IMR-90 (cell line): ENCODE results near the gene PTX4. TPM values are rescaled to one million over a fixed set of nuclear protein-coding genes. Genes with fewer than 3 reads are reported as not detected.

Experiments used
- ATAC-seq: fragments of 200-7000 bp; cut with Tn5 transposase; 2 replicates; pipeline ENCODE4 v1.9.1; 2020; ENCODE audit warnings: low read depth, mild to moderate bottlenecking, moderate library complexity
- BruUV-seq: library from RNA; stranded (reverse); fragments of 400-500 nt; replicated peaks from 2 replicates; lab custom pipeline; 2021; lab: Mats Ljungman, UMichigan
- CTCF ChIA-PET: fragments of 300-600 bp; formaldehyde crosslinking; extraction: SDS; loops from one replicate; lab custom pipeline; 2021; ENCODE audit warnings: antibody characterized with exemption; lab: Yijun Ruan, JAX
- POLR2A ChIA-PET: fragments of 300-600 bp; sonication (Branson Sonifier 250); formaldehyde crosslinking; loops from one replicate; lab custom pipeline; 2022; ENCODE audit warnings: antibody characterized with exemption; ENCODE audit not compliant: unreplicated experiment; lab: Charles Lee
- DNase-seq: peaks from one replicate; pipeline ENCODE4 v3.0.0; 2013
- H2AFZ ChIP-seq: replicated peaks from 2 replicates; pipeline ENCODE3; 2013; ENCODE audit warnings: low read length, mild to moderate bottlenecking; ENCODE audit not compliant: poor library complexity
- H2AK5ac ChIP-seq: 2 replicates; pipeline ENCODE4 v1.6.1; 2013; ENCODE audit warnings: low read depth, low read length, inconsistent platforms
- H2AK9ac ChIP-seq: replicated peaks from 2 replicates; pipeline ENCODE3; 2013; ENCODE audit warnings: mild to moderate bottlenecking, low read depth, low read length, moderate library complexity; ENCODE audit not compliant: poor library complexity
- H2BK120ac ChIP-seq: 2 replicates; pipeline ENCODE4 v1.6.1; 2013; ENCODE audit warnings: low read depth, low read length, inconsistent platforms
- H2BK15ac ChIP-seq: 3 replicates; pipeline ENCODE4 v1.6.1; 2013; ENCODE audit warnings: low read depth, low read length, inconsistent platforms
- H2BK20ac ChIP-seq: 2 replicates; pipeline ENCODE4 v1.6.1; 2013; ENCODE audit warnings: low read depth, mild to moderate bottlenecking, inconsistent platforms, low read length, moderate library complexity
- H2BK5ac ChIP-seq: 2 replicates; pipeline ENCODE4 v1.6.1; 2013; ENCODE audit warnings: mild to moderate bottlenecking, low read depth, low read length, inconsistent platforms; ENCODE audit not compliant: poor library complexity, severe bottlenecking
- H3K14ac ChIP-seq: replicated peaks from 2 replicates; pipeline ENCODE4 v1.6.1; 2013; ENCODE audit warnings: low read depth, low read length, inconsistent platforms
- H3K18ac ChIP-seq: 2 replicates; pipeline ENCODE4 v1.6.1; 2013; ENCODE audit warnings: low read depth, low read length, control low read depth
- H3K23ac ChIP-seq: 2 replicates; pipeline ENCODE4 v1.6.1; 2013; ENCODE audit warnings: low read depth, low read length, inconsistent platforms
- H3K27ac ChIP-seq: 2 replicates; pipeline ENCODE4 v1.5.1; 2013; ENCODE audit warnings: mild to moderate bottlenecking, control low read depth, low read length; ENCODE audit not compliant: insufficient read depth
- H3K27me3 ChIP-seq: 2 replicates; pipeline ENCODE4 v1.6.1; 2013; ENCODE audit warnings: low read length; ENCODE audit not compliant: control insufficient read depth, insufficient read depth
- H3K36me3 ChIP-seq: 2 replicates; pipeline ENCODE4 v1.6.1; 2013; ENCODE audit warnings: low read length, mixed read lengths; ENCODE audit not compliant: control insufficient read depth, insufficient read depth
- H3K4ac ChIP-seq: 2 replicates; pipeline ENCODE4 v1.6.1; 2013; ENCODE audit warnings: low read depth, low read length, inconsistent platforms
- H3K4me1 ChIP-seq: 2 replicates; pipeline ENCODE4 v1.6.1; 2013; ENCODE audit warnings: low read length, mixed read lengths; ENCODE audit not compliant: control insufficient read depth, insufficient read depth
- H3K4me2 ChIP-seq: 2 replicates; pipeline ENCODE4 v1.6.1; 2013; ENCODE audit warnings: low read depth, mild to moderate bottlenecking, control low read depth, low read length, moderate library complexity
- H3K4me3 ChIP-seq: 2 replicates; pipeline ENCODE4 v1.5.1; 2013; ENCODE audit warnings: low read depth, mild to moderate bottlenecking, control low read depth, low read length, moderate library complexity; ENCODE audit not compliant: insufficient read depth
- H3K56ac ChIP-seq: 2 replicates; pipeline ENCODE4 v1.6.1; 2013; ENCODE audit warnings: low read length, inconsistent platforms; ENCODE audit not compliant: insufficient read depth; ENCODE audit errors: extremely low read depth
- H3K79me1 ChIP-seq, 2 experiments: 2 replicates each; pipeline ENCODE4 v1.6.1; 2013; ENCODE audit warnings: low read length in 2 of 2, inconsistent platforms in 1 of 2, low read depth in 1 of 2
- H3K9ac ChIP-seq: 2 replicates; pipeline ENCODE4 v1.6.1; 2013; ENCODE audit warnings: low read depth, low read length, control low read depth
- H3K9me1 ChIP-seq: 2 replicates; pipeline ENCODE4 v1.6.1; 2013; ENCODE audit warnings: low read length, inconsistent platforms; ENCODE audit not compliant: insufficient read depth
- H3K9me3 ChIP-seq: 2 replicates; pipeline ENCODE4 v1.6.1; 2013; ENCODE audit warnings: low read length; ENCODE audit not compliant: control insufficient read depth, insufficient read depth
- H4K20me1 ChIP-seq: 2 replicates; pipeline ENCODE4 v1.6.1; 2013; ENCODE audit warnings: low read length, inconsistent platforms; ENCODE audit not compliant: insufficient read depth
- H4K5ac ChIP-seq: 2 replicates; pipeline ENCODE4 v1.6.1; 2013; ENCODE audit warnings: mild to moderate bottlenecking, low read depth, low read length, control low read depth
- H4K8ac ChIP-seq, 2 experiments: 2 replicates each; pipeline ENCODE4 v1.6.1; 2013; ENCODE audit warnings: low read depth in 2 of 2, low read length in 2 of 2, control low read depth in 1 of 2, inconsistent platforms in 1 of 2
- H4K91ac ChIP-seq: 2 replicates; pipeline ENCODE4 v1.6.1; 2013; ENCODE audit warnings: low read depth, low read length, inconsistent platforms; ENCODE audit not compliant: insufficient read depth
- BHLHE40 ChIP-seq: fragments of 150-350 bp; IDR thresholded peaks from 2 replicates; pipeline ENCODE4 v1.6.1; 2016; ENCODE audit warnings: mild to moderate bottlenecking, low read depth, low read length
- CEBPB ChIP-seq: IDR thresholded peaks from 2 replicates; pipeline ENCODE4 v1.6.1; 2012; ENCODE audit warnings: low read depth, low read length, improper control_type of control experiment
- CHD1 ChIP-seq: IDR thresholded peaks from 2 replicates; pipeline ENCODE4 v1.6.1; 2012; ENCODE audit warnings: low read depth, low read length, improper control_type of control experiment
- ELK1 ChIP-seq: fragments of 150-350 bp; IDR thresholded peaks from 2 replicates; pipeline ENCODE4 v1.6.1; 2016; ENCODE audit warnings: low read depth, mild to moderate bottlenecking, low read length, moderate library complexity, borderline replicate concordance
- FOS ChIP-seq: fragments of 150-350 bp; IDR thresholded peaks from 2 replicates; pipeline ENCODE4 v1.6.1; 2016; ENCODE audit warnings: low read depth, low read length
- MAFK ChIP-seq: IDR thresholded peaks from 2 replicates; pipeline ENCODE4 v1.6.1; 2012; ENCODE audit warnings: low read depth, low read length, improper control_type of control experiment
- MAZ ChIP-seq: IDR thresholded peaks from 2 replicates; pipeline ENCODE4 v1.6.1; 2012; ENCODE audit warnings: low read depth, mild to moderate bottlenecking, low read length, improper control_type of control experiment, moderate library complexity, borderline replicate concordance
- MXI1 ChIP-seq: IDR thresholded peaks from 2 replicates; pipeline ENCODE4 v1.6.1; 2012; ENCODE audit warnings: low read depth, mild to moderate bottlenecking, low read length, moderate library complexity, borderline replicate concordance
- NFE2L2 ChIP-seq: fragments of 150-350 bp; IDR thresholded peaks from 2 replicates; pipeline ENCODE4 v1.6.1; 2016; ENCODE audit warnings: low read depth, mild to moderate bottlenecking, low read length
- POLR2A ChIP-seq: IDR thresholded peaks from 2 replicates; pipeline ENCODE4 v1.6.1; 2012; ENCODE audit warnings: mild to moderate bottlenecking, low read depth, low read length
- RAD21 ChIP-seq: IDR thresholded peaks from 2 replicates; pipeline ENCODE4 v1.6.1; 2012; ENCODE audit warnings: low read length, improper control_type of control experiment
- RCOR1 ChIP-seq: IDR thresholded peaks from 2 replicates; pipeline ENCODE4 v1.6.1; 2012; ENCODE audit warnings: mild to moderate bottlenecking, low read length, improper control_type of control experiment; ENCODE audit not compliant: insufficient replicate concordance
- RFX5 ChIP-seq: IDR thresholded peaks from 2 replicates; pipeline ENCODE4 v1.8.0; 2012; ENCODE audit warnings: low read depth, mild to moderate bottlenecking, low read length, moderate library complexity
- SMC3 ChIP-seq: fragments of 150-350 bp; IDR thresholded peaks from 2 replicates; pipeline ENCODE4 v1.6.1; 2016; ENCODE audit warnings: low read depth, mild to moderate bottlenecking, antibody characterized with exemption, low read length, moderate library complexity
- WGBS, 2 experiments: methylation state at CpG; one replicate each; pipeline versions ENCODE4 v1.1.5 to v1.1.7; 2013; ENCODE audit warnings: missing lambda C conversion rate in 2 of 2; ENCODE audit not compliant: insufficient read length in 1 of 2; ENCODE audit errors: extremely low coverage in 2 of 2; 5-methylcytosine and 5-hydroxymethylcytosine counted together
- dilution Hi-C: fragments of 300-500 bp; cut with HindIII; formaldehyde crosslinking; loops from one replicate; pipeline ENCODE4 v1.14.3; 2018; ENCODE audit warnings: low sequenced_read_pairs; ENCODE audit not compliant: unreplicated experiment
- in situ Hi-C: fragments of 300-500 bp; cut with MboI; formaldehyde crosslinking; loops from 3 replicates; pipeline ENCODE4 v1.14.3; 2019; ENCODE audit warnings: low sequenced_read_pairs, inconsistent platforms, mixed read lengths
- intact Hi-C: fragments of 100-400 bp; cut with micrococcal nuclease; formaldehyde crosslinking; loops from 2 replicates; pipeline ENCODE4 v1.10.0; 2022
- polyA plus RNA-seq, 3 experiments: library from polyadenylated mRNA; depleted of rRNA; stranded (reverse); fragments of >200 nt; gene quantifications; 2 replicates each; pipeline ENCODE4 v1.2.3, GENCODE V29; 2012; ENCODE audit warnings: low replicate concordance in 1 of 3
- total RNA-seq: library from RNA; depleted of rRNA; stranded (reverse); fragments of >200 nt; gene quantifications from 2 replicates; pipeline ENCODE4 v1.2.3, GENCODE V29; 2012
- TF ChIP-seq, protein P1 (sequence below): conservative IDR thresholded peaks from 2 replicates; pipeline ENCODE4 v1.5.1; 2012; ENCODE audit warnings: mild to moderate bottlenecking, low read depth, low read length, improper control_type of control experiment
- TF ChIP-seq, protein P2 (sequence below): fragments of 150-350 bp; IDR thresholded peaks from 2 replicates; pipeline ENCODE4 v1.6.1; 2017; ENCODE audit warnings: mild to moderate bottlenecking, antibody characterized with exemption, low read length, low read depth

Gene PTX4
- total and polyA plus RNA-seq, 2 of the 4 experiments (the other 2 are of a cell fraction) = 0.07 TPM; not detected in 1

DNA sequence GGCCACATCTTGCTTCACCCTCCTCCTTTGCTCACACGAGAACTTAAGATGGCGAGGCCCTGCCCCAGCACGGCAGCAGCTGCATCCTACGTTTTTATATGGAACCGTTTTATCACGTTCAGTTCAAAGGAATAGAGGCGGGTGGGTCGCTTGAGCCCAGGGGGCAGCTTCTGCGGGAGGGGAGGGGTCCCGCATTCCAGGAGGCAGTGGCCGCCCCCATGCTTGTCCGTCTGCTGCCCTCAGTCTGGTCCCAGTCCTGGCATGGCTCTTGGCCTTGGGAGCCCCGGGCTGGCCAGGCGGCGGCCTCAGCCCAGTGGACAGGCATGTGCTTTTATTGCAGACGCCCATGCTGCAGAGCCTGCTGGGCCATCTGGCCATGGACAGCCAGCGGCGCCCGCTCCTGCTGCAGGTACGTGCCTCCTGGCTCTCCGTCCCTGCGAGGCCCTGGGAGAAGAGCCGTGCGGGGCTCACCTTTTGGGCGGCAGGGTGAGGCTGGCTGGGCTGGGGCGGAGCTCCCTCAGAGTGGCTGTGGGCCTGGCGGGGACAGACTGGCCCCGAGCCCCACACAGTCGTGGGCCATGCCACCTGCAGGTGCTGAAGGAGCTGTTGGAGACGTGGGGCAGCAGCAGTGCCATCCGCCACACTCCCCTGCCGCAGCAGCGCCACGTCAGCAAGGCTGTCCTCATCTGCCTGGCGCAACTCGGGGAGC lies 11.2 kb upstream of the PTX4 start:
- Histone ChIP-seq H3K36me3 (peaks cover 56% of the 10 kb centered on the region), H3K14ac (no peak overlapping the region), H2BK20ac (no peak overlapping the region), H3K56ac (no peak overlapping the region), H3K9ac (no peak overlapping the region), H4K8ac (no peak overlapping the region), H3K79me1 (peaks cover 2 to 13% of the 10 kb centered on the region in 2 experiments; a peak in 3 of 4 replicates), H3K27ac (no peak overlapping the region), H4K91ac (no peak overlapping the region), H3K23ac (no peak overlapping the region), H2BK15ac (no peak overlapping the region), H4K20me1 (0 out of 2 replicates have a peak, but pooled peaks cover 3% of the 10 kb centered on the region), H3K4ac (no peak overlapping the region), H2BK120ac (no peak overlapping the region), H2AK5ac (no peak overlapping the region), H2AK9ac (no peak overlapping the region), H2AFZ (no peak overlapping the region), H3K4me1 (no peaks in the 10 kb centered on the region; the same call in 1 of the 2 replicates), H3K27me3 (no peaks in the 10 kb centered on the region), H3K4me3 (no peak overlapping the region), H3K4me2 (no peak overlapping the region), H2BK5ac (no peak overlapping the region), H3K9me3 (no peaks in the 10 kb centered on the region), H4K5ac (no peak overlapping the region), H3K18ac (no peak overlapping the region), H3K9me1 (no peaks in the 10 kb centered on the region)
- DNase-seq (no peak), ATAC-seq (no peak)
- intact Hi-C loops (no loop called here), dilution Hi-C loops (no loop called here), in situ Hi-C loops (no loop called here)
- ChIA-PET POLR2A (no interaction called here), CTCF (no interaction called here)
- no TSS peak for BruUV-seq
- TF ChIP-seq, protein P1, sequence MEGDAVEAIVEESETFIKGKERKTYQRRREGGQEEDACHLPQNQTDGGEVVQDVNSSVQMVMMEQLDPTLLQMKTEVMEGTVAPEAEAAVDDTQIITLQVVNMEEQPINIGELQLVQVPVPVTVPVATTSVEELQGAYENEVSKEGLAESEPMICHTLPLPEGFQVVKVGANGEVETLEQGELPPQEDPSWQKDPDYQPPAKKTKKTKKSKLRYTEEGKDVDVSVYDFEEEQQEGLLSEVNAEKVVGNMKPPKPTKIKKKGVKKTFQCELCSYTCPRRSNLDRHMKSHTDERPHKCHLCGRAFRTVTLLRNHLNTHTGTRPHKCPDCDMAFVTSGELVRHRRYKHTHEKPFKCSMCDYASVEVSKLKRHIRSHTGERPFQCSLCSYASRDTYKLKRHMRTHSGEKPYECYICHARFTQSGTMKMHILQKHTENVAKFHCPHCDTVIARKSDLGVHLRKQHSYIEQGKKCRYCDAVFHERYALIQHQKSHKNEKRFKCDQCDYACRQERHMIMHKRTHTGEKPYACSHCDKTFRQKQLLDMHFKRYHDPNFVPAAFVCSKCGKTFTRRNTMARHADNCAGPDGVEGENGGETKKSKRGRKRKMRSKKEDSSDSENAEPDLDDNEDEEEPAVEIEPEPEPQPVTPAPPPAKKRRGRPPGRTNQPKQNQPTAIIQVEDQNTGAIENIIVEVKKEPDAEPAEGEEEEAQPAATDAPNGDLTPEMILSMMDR = no peak
- TF ChIP-seq FOS (no peak), RCOR1 (no peak), CHD1 (no peak), SMC3 (no peak), RAD21 (no peak), POLR2A (no peak), NFE2L2 (no peak), RFX5 (no peak), CEBPB (no peak), MAZ (no peak), BHLHE40 (no peak), MAFK (no peak), ELK1 (no peak), MXI1 (no peak)
- TF ChIP-seq, protein P2, sequence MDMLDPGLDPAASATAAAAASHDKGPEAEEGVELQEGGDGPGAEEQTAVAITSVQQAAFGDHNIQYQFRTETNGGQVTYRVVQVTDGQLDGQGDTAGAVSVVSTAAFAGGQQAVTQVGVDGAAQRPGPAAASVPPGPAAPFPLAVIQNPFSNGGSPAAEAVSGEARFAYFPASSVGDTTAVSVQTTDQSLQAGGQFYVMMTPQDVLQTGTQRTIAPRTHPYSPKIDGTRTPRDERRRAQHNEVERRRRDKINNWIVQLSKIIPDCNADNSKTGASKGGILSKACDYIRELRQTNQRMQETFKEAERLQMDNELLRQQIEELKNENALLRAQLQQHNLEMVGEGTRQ = no peak
- 97% methylated on average over 30 of the region's 36 CpGs; no CpG with 5 or more reads in 1 of the 2 experiments for WGBS, 2 experiments
